GM23338 (cell line): ENCODE results near the gene CTBP2. TPM values are rescaled to one million over a fixed set of nuclear protein-coding genes. Genes with fewer than 3 reads are reported as not detected.

ENCODE experiments used
- ATAC-seq: fragments of 200-7000 bp; cut with Tn5 transposase; 3 replicates; pipeline ENCODE4 v1.9.1; 2020
- DNase-seq: peaks from one replicate; pipeline ENCODE4 v3.0.0-alpha.2; 2015; ENCODE audit warnings: low spot score
- H2AFZ ChIP-seq: fragments of 200-600 bp; sonication (generic); 2 replicates; pipeline ENCODE4 v1.8.0; 2016; ENCODE audit warnings: antibody characterized with exemption, mild to moderate bottlenecking, moderate library complexity
- H3F3A ChIP-seq: fragments of 200-600 bp; sonication (generic); replicated peaks from 2 replicates; pipeline ENCODE4 v1.8.0; 2017; ENCODE audit warnings: antibody characterized with exemption, mixed run types, low read depth
- H3K27ac ChIP-seq: fragments of 200-600 bp; sonication (generic); 2 replicates; pipeline ENCODE4 v1.6.1; 2016; ENCODE audit warnings: low read depth
- H3K27me3 ChIP-seq: fragments of 200-600 bp; sonication (generic); 2 replicates; pipeline ENCODE4 v1.8.0; 2016; ENCODE audit warnings: mild to moderate bottlenecking, mixed run types, moderate library complexity; ENCODE audit not compliant: insufficient read depth
- H3K36me3 ChIP-seq: fragments of 200-600 bp; sonication (generic); 2 replicates; pipeline ENCODE4 v1.8.0; 2016; ENCODE audit warnings: mild to moderate bottlenecking; ENCODE audit not compliant: insufficient read depth
- H3K4me1 ChIP-seq: fragments of 200-600 bp; sonication (generic); 2 replicates; pipeline ENCODE4 v1.8.0; 2016; ENCODE audit warnings: mild to moderate bottlenecking, moderate library complexity; ENCODE audit not compliant: insufficient read depth
- H3K4me2 ChIP-seq: fragments of 200-600 bp; sonication (generic); 2 replicates; pipeline ENCODE4 v1.7.1; 2017; ENCODE audit warnings: mixed run types
- H3K4me3 ChIP-seq: fragments of 200-600 bp; sonication (generic); 2 replicates; pipeline ENCODE4 v1.6.1; 2016; ENCODE audit warnings: mixed run types
- H3K79me2 ChIP-seq: fragments of 200-600 bp; sonication (generic); replicated peaks from 2 replicates; pipeline ENCODE4 v1.8.0; 2017; ENCODE audit warnings: mild to moderate bottlenecking; ENCODE audit not compliant: insufficient read depth
- H3K9me2 ChIP-seq: fragments of 200-600 bp; sonication (generic); 2 replicates; pipeline ENCODE4 v1.8.0; 2017; ENCODE audit not compliant: insufficient read depth
- H4K20me1 ChIP-seq: fragments of 200-600 bp; sonication (generic); replicated peaks from 2 replicates; pipeline ENCODE4 v1.8.0; 2017; ENCODE audit warnings: mild to moderate bottlenecking; ENCODE audit not compliant: insufficient read depth
- H3K27ac Mint-ChIP-seq: 2 replicates; pipeline ENCODE4 v1.8.0; 2020; ENCODE audit warnings: inconsistent platforms, mild to moderate bottlenecking, moderate library complexity, mixed read lengths
- H3K27me3 Mint-ChIP-seq: 3 replicates; pipeline ENCODE4 v1.8.0; 2022; ENCODE audit warnings: low read depth, mild to moderate bottlenecking, moderate library complexity, mixed read lengths, inconsistent platforms; ENCODE audit not compliant: insufficient read depth, poor library complexity
- H3K36me3 Mint-ChIP-seq: 3 replicates; pipeline ENCODE4 v1.8.0; 2021; ENCODE audit warnings: low read depth, mild to moderate bottlenecking, inconsistent platforms, moderate library complexity, mixed read lengths
- H3K4me1 Mint-ChIP-seq: 3 replicates; pipeline ENCODE4 v1.8.0; 2020; ENCODE audit warnings: mild to moderate bottlenecking, inconsistent platforms, mixed read lengths
- H3K4me3 Mint-ChIP-seq: 3 replicates; pipeline ENCODE4 v1.8.0; 2021; ENCODE audit warnings: moderate library complexity, mild to moderate bottlenecking, inconsistent platforms, mixed read lengths
- H3K9me3 Mint-ChIP-seq: 3 replicates; pipeline ENCODE4 v1.8.0; 2020; ENCODE audit warnings: moderate library complexity, mild to moderate bottlenecking, inconsistent platforms, mixed read lengths
- CREB1 ChIP-seq: fragments of 250-450 bp; sonication (Bioruptor Pico); IDR thresholded peaks from 2 replicates; pipeline ENCODE4 v1.5.0; 2020; ENCODE audit warnings: low read depth, mild to moderate bottlenecking, moderate library complexity
- CTCF ChIP-seq, 2 experiments: fragments of 200-600 bp in 1 of 2; sonication (generic) in 1 of 2; conservative IDR thresholded peaks; 2 replicates each; pipeline versions ENCODE4 v1.5.1 to v1.6.1; 2016 to 2017; ENCODE audit warnings: antibody characterized with exemption in 2 of 2, low read depth in 2 of 2, mild to moderate bottlenecking in 2 of 2, moderate library complexity in 1 of 2
- JUNB ChIP-seq: IDR thresholded peaks from one replicate; pipeline ENCODE4 v1.6.1; 2016; ENCODE audit warnings: antibody characterized with exemption; ENCODE audit not compliant: unreplicated experiment
- NANOG ChIP-seq: IDR thresholded peaks from 2 replicates; pipeline ENCODE4 v1.6.1; 2016; ENCODE audit warnings: antibody characterized with exemption, borderline replicate concordance
- POLR2AphosphoS5 ChIP-seq: IDR thresholded peaks from 2 replicates; pipeline ENCODE4 v1.6.1; 2016; ENCODE audit warnings: antibody characterized with exemption, low read depth
- STAT1 ChIP-seq: IDR thresholded peaks from one replicate; pipeline ENCODE4 v1.6.1; 2016; ENCODE audit warnings: antibody characterized with exemption; ENCODE audit not compliant: unreplicated experiment
- ZNF114 ChIP-seq: fragments of 250-450 bp; sonication (Bioruptor Pico); IDR thresholded peaks from 2 replicates; pipeline ENCODE4 v1.5.0; 2020; ENCODE audit warnings: mild to moderate bottlenecking, moderate library complexity
- ZNF331 ChIP-seq: fragments of 250-450 bp; sonication (Bioruptor Pico); IDR thresholded peaks from 2 replicates; pipeline ENCODE4 v1.5.0; 2020; ENCODE audit warnings: low read depth, mild to moderate bottlenecking, moderate library complexity
- polyA plus RNA-seq: library from polyadenylated mRNA; unstranded; fragments of >200 nt; fragmentation: Nextera tagmentation; extraction: Ambion mirVana; gene quantifications from 2 replicates; pipeline ENCODE4 v1.2.1, GENCODE V29; 2016
- total RNA-seq: library from RNA; depleted of rRNA; stranded (reverse); fragments of >200 nt; shearing (Covaris generic); gene quantifications from 2 replicates; pipeline ENCODE4 v1.2.3, GENCODE V29; 2014
- TF ChIP-seq, protein P1 (sequence below): IDR thresholded peaks from one replicate; pipeline ENCODE4 v1.6.1; 2018; ENCODE audit warnings: antibody characterized with exemption; ENCODE audit not compliant: unreplicated experiment
- TF ChIP-seq, protein P2 (sequence below): IDR thresholded peaks from 2 replicates; pipeline ENCODE4 v1.6.1; 2016; ENCODE audit warnings: antibody characterized with exemption

Gene CTBP2
- total and polyA plus RNA-seq, 2 experiments from 2014 or later, result 133 to 265 TPM

GRCh38 chr10:125105155-125105554, 55.2 kb downstream of the CTBP2 start (continued):
- TF ChIP-seq CTCF (conservative IDR thresholded peaks at IDR 0.05; ENCODE audit: low read depth in 2 of 2) (no peak; a peak in 1 of 4 replicates), ZNF331 (CRISPR knock-in tag) (no peak), NANOG (no peak), ZNF114 (CRISPR knock-in tag) (no peak), STAT1 (no peak), CREB1 (no peak)
- TF ChIP-seq, protein P1, sequence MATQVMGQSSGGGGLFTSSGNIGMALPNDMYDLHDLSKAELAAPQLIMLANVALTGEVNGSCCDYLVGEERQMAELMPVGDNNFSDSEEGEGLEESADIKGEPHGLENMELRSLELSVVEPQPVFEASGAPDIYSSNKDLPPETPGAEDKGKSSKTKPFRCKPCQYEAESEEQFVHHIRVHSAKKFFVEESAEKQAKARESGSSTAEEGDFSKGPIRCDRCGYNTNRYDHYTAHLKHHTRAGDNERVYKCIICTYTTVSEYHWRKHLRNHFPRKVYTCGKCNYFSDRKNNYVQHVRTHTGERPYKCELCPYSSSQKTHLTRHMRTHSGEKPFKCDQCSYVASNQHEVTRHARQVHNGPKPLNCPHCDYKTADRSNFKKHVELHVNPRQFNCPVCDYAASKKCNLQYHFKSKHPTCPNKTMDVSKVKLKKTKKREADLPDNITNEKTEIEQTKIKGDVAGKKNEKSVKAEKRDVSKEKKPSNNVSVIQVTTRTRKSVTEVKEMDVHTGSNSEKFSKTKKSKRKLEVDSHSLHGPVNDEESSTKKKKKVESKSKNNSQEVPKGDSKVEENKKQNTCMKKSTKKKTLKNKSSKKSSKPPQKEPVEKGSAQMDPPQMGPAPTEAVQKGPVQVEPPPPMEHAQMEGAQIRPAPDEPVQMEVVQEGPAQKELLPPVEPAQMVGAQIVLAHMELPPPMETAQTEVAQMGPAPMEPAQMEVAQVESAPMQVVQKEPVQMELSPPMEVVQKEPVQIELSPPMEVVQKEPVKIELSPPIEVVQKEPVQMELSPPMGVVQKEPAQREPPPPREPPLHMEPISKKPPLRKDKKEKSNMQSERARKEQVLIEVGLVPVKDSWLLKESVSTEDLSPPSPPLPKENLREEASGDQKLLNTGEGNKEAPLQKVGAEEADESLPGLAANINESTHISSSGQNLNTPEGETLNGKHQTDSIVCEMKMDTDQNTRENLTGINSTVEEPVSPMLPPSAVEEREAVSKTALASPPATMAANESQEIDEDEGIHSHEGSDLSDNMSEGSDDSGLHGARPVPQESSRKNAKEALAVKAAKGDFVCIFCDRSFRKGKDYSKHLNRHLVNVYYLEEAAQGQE, result no peak
- TF ChIP-seq, protein P2, sequence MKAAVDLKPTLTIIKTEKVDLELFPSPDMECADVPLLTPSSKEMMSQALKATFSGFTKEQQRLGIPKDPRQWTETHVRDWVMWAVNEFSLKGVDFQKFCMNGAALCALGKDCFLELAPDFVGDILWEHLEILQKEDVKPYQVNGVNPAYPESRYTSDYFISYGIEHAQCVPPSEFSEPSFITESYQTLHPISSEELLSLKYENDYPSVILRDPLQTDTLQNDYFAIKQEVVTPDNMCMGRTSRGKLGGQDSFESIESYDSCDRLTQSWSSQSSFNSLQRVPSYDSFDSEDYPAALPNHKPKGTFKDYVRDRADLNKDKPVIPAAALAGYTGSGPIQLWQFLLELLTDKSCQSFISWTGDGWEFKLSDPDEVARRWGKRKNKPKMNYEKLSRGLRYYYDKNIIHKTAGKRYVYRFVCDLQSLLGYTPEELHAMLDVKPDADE, result no peak

- Mint-ChIP-seq H3K27ac (peak overlapping the region; percentile 74), H3K9me3 (no peaks in the 10 kb centered on the region)
- H3K36me3 ChIP-seq, result peaks cover 31% of the 10 kb centered on the region
- TF ChIP-seq STAT1 (no peak), JUNB (no peak), CTCF (conservative IDR thresholded peaks at IDR 0.05; ENCODE audit: low read depth in 2 of 2) (no peak), POLR2AphosphoS5 (no peak), ZNF114 (CRISPR knock-in tag) (no peak)
- TF ChIP-seq, protein P1, result no peak
- TF ChIP-seq, protein P2, result no peak
Observed at GRCh38 chr10:125104559-125104958, 55.8 kb downstream of the CTBP2 start.

More at GRCh38 chr10:125104559-125104958, 55.8 kb downstream of the CTBP2 start:
- Histone ChIP-seq H3K4me1 (peaks cover 82% of the 10 kb centered on the region), H2AFZ (no peak overlapping the region), H3K4me2 (peak overlapping the region; percentile 67), H3K9me2 (no peaks in the 10 kb centered on the region), H3K79me2 (peaks cover 100% of the 10 kb centered on the region), H3K27ac (peak overlapping the region; percentile 41), H3K27me3 (no peaks in the 10 kb centered on the region), H4K20me1 (peaks cover 91% of the 10 kb centered on the region), H3K4me3 (peak overlapping the region; percentile 29; the same call in 1 of the 2 replicates), H3F3A (peaks cover 10% of the 10 kb centered on the region; the same call in 1 of the 2 replicates)
- Mint-ChIP-seq H3K4me3 (no peak overlapping the region; the same call in 2 of the 3 replicates), H3K4me1 (peaks cover 83% of the 10 kb centered on the region), H3K27me3 (peaks cover 30% of the 10 kb centered on the region), H3K36me3 (peaks cover 92% of the 10 kb centered on the region)
- no peak for ATAC-seq
- DNase-seq, result no peak
